Ovary (tissue), 9 donors: ENCODE data around the gene PPP2R5C. TPM values are rescaled to one million over a fixed set of nuclear protein-coding genes. Genes with fewer than 3 reads are reported as not detected.

Source experiments
- DNase-seq, 5 donors: peaks; one replicate each; pipeline ENCODE4 v3.0.0-alpha.2; 2019 to 2020
- H3K27ac ChIP-seq, 2 donors: fragments of 200-600 bp; one replicate each; pipeline versions ENCODE4 v1.5.1 to v1.8.0; 2019 to 2022
- H3K27me3 ChIP-seq: fragments of 200-600 bp; one replicate; pipeline ENCODE4 v1.8.0; 2022
- H3K36me3 ChIP-seq: fragments of 200-600 bp; sonication (generic); one replicate; pipeline ENCODE4 v1.5.1; 2019
- H3K4me1 ChIP-seq: one replicate; pipeline ENCODE4 v1.8.1; 2013; ENCODE audit warnings: mild to moderate bottlenecking, moderate library complexity; ENCODE audit not compliant: insufficient read depth
- H3K4me3 ChIP-seq: fragments of 200-600 bp; sonication (generic); one replicate; pipeline ENCODE4 v1.5.1; 2017
- H3K9me3 ChIP-seq, 2 donors: fragments of 200-600 bp in 1 of 2; sonication (generic) in 1 of 2; one replicate each; pipeline versions ENCODE4 v1.5.1 to v1.8.1; 2013 to 2019; ENCODE audit warnings: mild to moderate bottlenecking in 1 of 2, moderate library complexity in 1 of 2
- EP300 ChIP-seq: sonication (generic); formaldehyde crosslinking; IDR thresholded peaks from one replicate; pipeline ENCODE4 v1.6.1; 2017; ENCODE audit warnings: antibody characterized with exemption
- POLR2A ChIP-seq: fragments of 450-650 bp; IDR thresholded peaks from one replicate; pipeline ENCODE4 v1.6.1; 2017; ENCODE audit warnings: antibody characterized with exemption, mild to moderate bottlenecking, moderate library complexity
- WGBS, 3 donors: extraction: QIAGEN DNeasy Blood & Tissue Kit in 1 of 3; methylation state at CpG; one replicate each; pipeline versions ENCODE4 v1.1.5 to v1.1.7; 2013 to 2017; 5-methylcytosine and 5-hydroxymethylcytosine counted together
- intact Hi-C, 4 donors: fragments of 100-400 bp; cut with DNase I; formaldehyde crosslinking; loops; one replicate each; pipeline versions ENCODE4 v1.11.0 to v1.15.1; 2022 to 2023
- polyA plus RNA-seq, 2 donors: library from polyadenylated mRNA; stranded (reverse); fragments of 200-250 nt in 1 of 2; fragments of 350-450 nt in 1 of 2; fragmentation: Illumina TruSeq in 1 of 2; extraction: RNeasy Lipid Tissue Mini Kit (QIAGEN cat#74804) in 1 of 2; gene quantifications; one replicate each; pipeline ENCODE4 v1.2.3, GENCODE V29; 2013 to 2014
- total RNA-seq, 7 donors: library from RNA; depleted of rRNA in 2 of 7; stranded (reverse); fragments of >200 nt in 2 of 7; fragmentation: NEBNext Ultra II Directional in 3 of 7; extraction: Animal tissue kit (Norgen Biotek cat#: 25700) in 3 of 7; gene quantifications; one replicate each; pipeline versions ENCODE4 v1.1.0 to v1.2.4, GENCODE V29; 2016 to 2023
- TF ChIP-seq, protein P1 (sequence below), 3 donors: fragments of 450-650 bp in 2 of 3; fragments of 200-600 bp in 1 of 3; IDR thresholded peaks; one replicate each; pipeline versions ENCODE4 v1.5.1 to v1.8.0; 2016 to 2022; ENCODE audit warnings: antibody characterized with exemption in 3 of 3, mild to moderate bottlenecking in 1 of 3
- donor health status: DM: no; HTN: no; CAD: no; lungs with moderate emphysema.
- donor health status: DM: no; HTN: no; CAD: no.
- donor health status: Bipolar disorder and iron deficiency.
- donor health status: DM: yes; HTN: yes; CAD: no.
- donor health status: DM: no; HTN: no; CAD: no.
- donor health status: DM: yes; HTN: yes; CAD: no.

The PPP2R5C gene
- total and polyA plus RNA-seq, 9 donors: 52.8 to 136 (median 96.6) TPM

DNA sequence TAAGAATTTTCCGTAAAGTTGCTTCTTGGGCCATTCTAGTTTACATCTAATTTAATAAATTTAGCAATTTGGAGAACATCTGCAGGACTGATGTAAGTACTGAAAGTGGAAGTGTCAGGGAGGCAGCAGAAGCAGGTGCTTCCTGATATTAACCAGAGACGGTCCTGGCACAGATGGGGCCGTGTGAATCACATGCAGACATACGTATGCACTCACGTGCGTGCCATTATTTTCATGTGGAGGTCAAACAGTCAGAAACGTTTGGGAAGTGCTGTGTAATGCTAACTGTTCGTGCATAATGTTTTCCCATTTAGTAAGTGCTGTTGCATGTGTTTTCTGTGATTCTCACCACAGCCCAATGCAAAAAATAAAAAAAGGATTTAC lies 115.0 kb downstream of the PPP2R5C start:
- TF ChIP-seq, protein P1, sequence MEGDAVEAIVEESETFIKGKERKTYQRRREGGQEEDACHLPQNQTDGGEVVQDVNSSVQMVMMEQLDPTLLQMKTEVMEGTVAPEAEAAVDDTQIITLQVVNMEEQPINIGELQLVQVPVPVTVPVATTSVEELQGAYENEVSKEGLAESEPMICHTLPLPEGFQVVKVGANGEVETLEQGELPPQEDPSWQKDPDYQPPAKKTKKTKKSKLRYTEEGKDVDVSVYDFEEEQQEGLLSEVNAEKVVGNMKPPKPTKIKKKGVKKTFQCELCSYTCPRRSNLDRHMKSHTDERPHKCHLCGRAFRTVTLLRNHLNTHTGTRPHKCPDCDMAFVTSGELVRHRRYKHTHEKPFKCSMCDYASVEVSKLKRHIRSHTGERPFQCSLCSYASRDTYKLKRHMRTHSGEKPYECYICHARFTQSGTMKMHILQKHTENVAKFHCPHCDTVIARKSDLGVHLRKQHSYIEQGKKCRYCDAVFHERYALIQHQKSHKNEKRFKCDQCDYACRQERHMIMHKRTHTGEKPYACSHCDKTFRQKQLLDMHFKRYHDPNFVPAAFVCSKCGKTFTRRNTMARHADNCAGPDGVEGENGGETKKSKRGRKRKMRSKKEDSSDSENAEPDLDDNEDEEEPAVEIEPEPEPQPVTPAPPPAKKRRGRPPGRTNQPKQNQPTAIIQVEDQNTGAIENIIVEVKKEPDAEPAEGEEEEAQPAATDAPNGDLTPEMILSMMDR (IDR thresholded peaks at IDR 0.05): no peak
- TF ChIP-seq EP300: peak; percentile 56
- TF ChIP-seq POLR2A: no peak
- intact Hi-C loops: no loop called here
- H3K4me3 ChIP-seq: no peak overlapping the region
- 64 to 71% (median 68%) methylated on average over 8 of the region's 8 CpGs for WGBS, 3 donors
- H3K4me1 ChIP-seq: peaks cover 6% of the 10 kb centered on the region
- no peaks in the 10 kb centered on the region for H3K27me3 ChIP-seq
- H3K36me3 ChIP-seq: no peaks in the 10 kb centered on the region
- H3K27ac ChIP-seq: no peak overlapping the region
- H3K9me3 ChIP-seq: no peaks in the 10 kb centered on the region
- DNase-seq: peak in 1 of 5 donors; percentile 42

DNA sequence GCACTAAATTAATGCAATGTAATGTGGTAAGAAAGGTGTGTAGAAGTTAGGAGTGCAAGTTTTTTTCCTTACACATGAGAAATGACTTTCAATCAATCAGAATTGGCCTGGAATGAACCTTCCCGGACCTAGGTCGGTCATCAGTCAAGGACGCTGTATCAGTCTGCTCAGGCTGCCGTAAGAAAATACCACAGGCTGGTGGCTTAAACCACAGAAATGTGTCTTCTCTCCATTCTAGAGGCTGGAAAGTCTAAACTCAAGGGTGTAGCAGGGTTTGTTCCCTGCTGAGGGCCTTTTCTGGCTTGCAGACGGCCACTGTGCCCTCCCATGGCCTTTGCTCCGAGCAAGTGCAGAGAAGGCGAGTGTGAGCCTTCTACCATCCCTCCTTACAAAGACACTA lies 116.3 kb downstream of the PPP2R5C start:
- 85 to 92% (median 87%) methylated on average over 7 of the region's 7 CpGs for WGBS, 3 donors
- Histone ChIP-seq H3K27ac (no peak overlapping the region), H3K4me3 (no peak overlapping the region), H3K4me1 (peaks cover 6% of the 10 kb centered on the region), H3K36me3 (no peaks in the 10 kb centered on the region), H3K9me3 (no peaks in the 10 kb centered on the region), H3K27me3 (no peaks in the 10 kb centered on the region)
- TF ChIP-seq, protein P1 (IDR thresholded peaks at IDR 0.05): no peak
- TF ChIP-seq EP300 (no peak), POLR2A (no peak)
- intact Hi-C loops: no loop called here
- no peak for DNase-seq

DNA sequence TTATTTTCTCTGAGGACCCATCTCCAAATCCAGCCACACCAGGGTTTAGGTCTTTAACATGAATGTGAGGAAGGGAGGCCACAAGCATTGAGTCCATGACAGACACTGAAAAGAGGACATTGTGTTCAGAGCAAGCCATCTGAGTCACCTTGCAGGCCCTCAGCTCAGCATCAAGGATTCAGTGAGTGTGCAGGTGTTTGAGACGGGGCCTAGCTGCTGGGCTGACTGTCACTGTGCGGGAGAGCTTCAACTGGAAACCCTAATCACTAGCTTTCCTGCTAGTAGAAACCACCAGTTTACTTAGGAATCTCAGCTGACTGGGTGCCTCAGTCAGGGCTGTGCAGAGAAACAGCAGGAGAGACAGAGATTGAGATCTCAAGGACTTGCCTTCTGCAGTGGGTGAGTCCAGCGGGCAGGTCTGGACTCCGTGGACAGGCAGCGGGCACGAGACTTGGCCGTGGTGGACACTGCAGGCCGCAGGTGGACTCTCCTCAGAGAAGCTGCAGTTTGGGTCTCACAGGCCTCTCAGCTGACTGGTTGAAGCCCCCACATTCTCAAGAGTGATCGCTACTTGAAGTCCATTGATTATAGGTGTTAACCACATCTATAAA lies 116.8 kb downstream of the PPP2R5C start:
- no peak for DNase-seq
- H3K36me3 ChIP-seq: peaks cover 1% of the 10 kb centered on the region
- no peaks in the 10 kb centered on the region for H3K27me3 ChIP-seq
- H3K9me3 ChIP-seq: no peaks in the 10 kb centered on the region
- 92 to 96% (median 92%) methylated on average over 9 of the region's 9 CpGs for WGBS, 3 donors
- intact Hi-C loops: no loop called here
- H3K27ac ChIP-seq: no peak overlapping the region
- H3K4me3 ChIP-seq: no peak overlapping the region
- H3K4me1 ChIP-seq: peaks cover 6% of the 10 kb centered on the region
- TF ChIP-seq POLR2A (no peak), EP300 (no peak)
- TF ChIP-seq, protein P1 (IDR thresholded peaks at IDR 0.05): no peak

DNA sequence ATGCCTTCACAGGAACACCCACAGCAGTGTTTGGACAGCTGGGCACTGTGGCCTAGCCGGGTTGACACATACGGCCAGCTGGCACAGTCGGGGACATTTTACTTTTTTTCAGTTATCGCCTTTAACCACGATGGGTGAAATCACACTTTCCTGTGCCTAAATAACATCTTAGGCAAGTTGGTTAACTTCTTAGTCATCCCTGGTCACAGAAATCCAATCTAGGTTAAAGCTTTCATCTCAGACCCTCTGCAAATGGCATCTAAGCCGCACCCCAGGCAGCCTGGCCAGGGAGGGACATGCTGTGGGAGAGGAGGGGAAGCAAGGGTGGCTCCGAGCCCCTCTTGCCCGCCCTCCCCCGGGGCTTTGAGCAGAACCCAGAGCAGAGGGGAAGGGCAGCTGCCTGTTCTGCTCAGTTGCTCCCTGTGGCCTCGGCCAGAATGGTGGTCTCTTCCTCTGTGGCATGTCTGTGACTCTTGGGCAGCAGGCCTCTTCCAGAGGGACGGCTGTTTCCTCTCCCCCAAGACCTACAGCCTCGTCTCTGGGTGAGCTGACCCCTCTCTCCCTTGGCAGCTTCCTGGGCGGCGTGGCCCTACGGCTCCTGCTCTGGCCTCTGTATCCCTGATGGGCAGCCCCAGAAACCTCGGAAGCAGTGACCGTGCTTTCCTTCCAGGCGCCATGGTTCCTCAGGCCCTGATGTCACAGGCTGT lies 117.5 kb downstream of the PPP2R5C start:
- 87 to 92% (median 90%) methylated on average over 17 to 18 of the region's 18 CpGs for WGBS, 3 donors
- H3K9me3 ChIP-seq: no peaks in the 10 kb centered on the region
- peaks cover 4% of the 10 kb centered on the region for H3K36me3 ChIP-seq
- intact Hi-C loops: no loop called here
- TF ChIP-seq, protein P1 (IDR thresholded peaks at IDR 0.05): no peak
- no peak for TF ChIP-seq EP300
- no peak for TF ChIP-seq POLR2A
- H3K27ac ChIP-seq: no peak overlapping the region
- H3K4me3 ChIP-seq: no peak overlapping the region
- DNase-seq: no peak
- H3K27me3 ChIP-seq: no peaks in the 10 kb centered on the region
- H3K4me1 ChIP-seq: peaks cover 6% of the 10 kb centered on the region
